H1 (cell line): Measurements from ENCODE around the gene ZBTB47. TPM values are rescaled to one million over a fixed set of nuclear protein-coding genes. Genes with fewer than 3 reads are reported as not detected.

Source experiments
- ASH2L ChIP-seq: fragments of 200-600, 300-600 bp; sonication (generic); IDR thresholded peaks from one replicate; pipeline ENCODE4 v1.7.1; 2017; ENCODE audit warnings: low read length
- CBX5 ChIP-seq: fragments of 300-800, 300-1000 bp; sonication (generic); IDR thresholded peaks from 2 replicates; pipeline ENCODE4 v1.7.1; 2016; ENCODE audit warnings: antibody characterized with exemption, low read length, low read depth
- CHD7 ChIP-seq: fragments of 300-600 bp; sonication (generic); IDR thresholded peaks from 2 replicates; pipeline ENCODE4 v1.7.1; 2012; ENCODE audit warnings: low read length, moderate library complexity, mild to moderate bottlenecking, inconsistent platforms; ENCODE audit not compliant: insufficient replicate concordance
- EP300 ChIP-seq, 2 experiments: IDR thresholded peaks; 1 replicate in 1 of 2; 2 replicates in 1 of 2; pipeline ENCODE4 v1.6.1; 2011 to 2012; ENCODE audit warnings: low read depth in 2 of 2, low read length in 2 of 2, mild to moderate bottlenecking in 2 of 2, borderline replicate concordance in 1 of 2, inconsistent platforms in 1 of 2, moderate library complexity in 1 of 2
- NRF1 ChIP-seq: IDR thresholded peaks from 2 replicates; pipeline ENCODE4 v1.6.1; 2011; ENCODE audit warnings: mild to moderate bottlenecking, low read depth, low read length, improper control_type of control experiment
- POLR2A ChIP-seq, 2 experiments: IDR thresholded peaks; 1 replicate in 1 of 2; 2 replicates in 1 of 2; pipeline ENCODE4 v1.6.1; 2011; ENCODE audit warnings: low read depth in 2 of 2, low read length in 2 of 2, mild to moderate bottlenecking in 2 of 2; ENCODE audit errors: control extremely low read depth in 1 of 2
- POLR2AphosphoS5 ChIP-seq: IDR thresholded peaks from 2 replicates; pipeline ENCODE4 v1.6.1; 2011; ENCODE audit warnings: low read depth, low read length
- SIX5 ChIP-seq: IDR thresholded peaks from 2 replicates; pipeline ENCODE4 v1.6.1; 2011; ENCODE audit warnings: mild to moderate bottlenecking, low read depth, low read length
- SP1 ChIP-seq: IDR thresholded peaks from 2 replicates; pipeline ENCODE4 v1.6.1; 2011; ENCODE audit warnings: low read depth, low read length
- SP2 ChIP-seq: IDR thresholded peaks from 2 replicates; pipeline ENCODE4 v1.6.1; 2012; ENCODE audit warnings: mild to moderate bottlenecking, low read length, inconsistent platforms
- YY1 ChIP-seq: IDR thresholded peaks from 2 replicates; pipeline ENCODE4 v1.6.1; 2011; ENCODE audit warnings: low read depth, mild to moderate bottlenecking, low read length
- polyA plus RNA-seq, 7 experiments: library from polyadenylated mRNA; depleted of rRNA in 3 of 7; stranded (reverse) in 5 of 7; unstranded in 2 of 7; fragments of >200 nt in 5 of 7; fragments of 200-250 nt in 2 of 7; gene quantifications; 1 replicate in 5 of 7; 2 replicates in 1 of 7; 4 replicates in 1 of 7; pipeline versions ENCODE4 v1.2.1 to v1.2.3, GENCODE V29; 2011 to 2013; ENCODE audit warnings: missing spikeins in 2 of 7, mixed read lengths in 2 of 7
- total RNA-seq: library from RNA; stranded (reverse); fragmentation: NEBNext Ultra II Directional; extraction: Animal tissue kit (Norgen Biotek cat#: 25700); gene quantifications from 2 replicates; pipeline ENCODE4 v1.2.1, GENCODE V29; 2021

Gene ZBTB47
- total and polyA plus RNA-seq, 2 of the 8 experiments (the other 6 are each of a cell fraction or from before 2014, with no cell fraction given) = 2.8 to 4.1 TPM

GRCh38 chr3:42690766-42691680 is 37.5 kb downstream of the ZBTB47 start (continued):
- no peak for TF ChIP-seq CHD7
- no peak for TF ChIP-seq ASH2L
- no peak for TF ChIP-seq CBX5
- no peak for TF ChIP-seq SIX5
- TF ChIP-seq YY1 = no peak
- no peak for TF ChIP-seq EP300 (IDR thresholded peaks at IDR 0.05; ENCODE audit: borderline replicate concordance in 1 of 2, low read depth in 2 of 2, low read length in 2 of 2)
- no peak for TF ChIP-seq POLR2AphosphoS5
- no peak for TF ChIP-seq SP1
- TF ChIP-seq SP2 = no peak
- TF ChIP-seq NRF1 = no peak
- no peak for TF ChIP-seq POLR2A (IDR thresholded peaks at IDR 0.05; ENCODE audit: control extremely low read depth in 1 of 2, low read depth in 2 of 2, low read length in 2 of 2)
